Stromal cell of bone marrow (primary cell): ENCODE results near the gene IDI2.

Experiments
- DNase-seq: peaks from one replicate; pipeline ENCODE4 v3.0.0-alpha.2; 2012; ENCODE audit warnings: low read depth

Gene IDI2

GRCh38 chr10:1006573-1006972 is 19.1 kb downstream of the IDI2 start:
- no peak for DNase-seq

GRCh38 chr10:1003884-1004670 is 21.6 kb downstream of the IDI2 start:
- no peak for DNase-seq

- DNase-seq, result no peak
These were observed 23.1 kb downstream of the IDI2 start for GRCh38 chr10:1002425-1003006.

GRCh38 chr10:997266-998022 is 28.2 kb downstream of the IDI2 start:
- DNase-seq, result no peak

- DNase-seq, result no peak
These were observed 29.6 kb downstream of the IDI2 start for GRCh38 chr10:996031-996430.

GRCh38 chr10:995559-995926 is 30.1 kb downstream of the IDI2 start:
- no peak for DNase-seq

GRCh38 chr10:994836-995558 is 30.7 kb downstream of the IDI2 start:
- DNase-seq, result no peak

GRCh38 chr10:992871-993270 is 32.8 kb downstream of the IDI2 start:
- DNase-seq, result no peak

- no peak for DNase-seq
These were observed 33.2 kb downstream of the IDI2 start for GRCh38 chr10:992467-992866.

- DNase-seq, result no peak
These were observed 34.9 kb downstream of the IDI2 start for GRCh38 chr10:990808-991207.

- no peak for DNase-seq
These were observed 36.8 kb downstream of the IDI2 start for GRCh38 chr10:988667-989545.

- peak; percentile 96 for DNase-seq
These were observed 37.6 kb downstream of the IDI2 start, which contains the start of gene GTPBP4 for GRCh38 chr10:987870-988666. Gene GTPBP4, plus strand, starts transcription at chr10:988434. Its CDS starts 46 bp downstream, at chr10:988480.

GRCh38 chr10:987620-987869 is 38.1 kb downstream of the IDI2 start:
- DNase-seq, result no peak

GRCh38 chr10:986881-987619 is 38.6 kb downstream of the IDI2 start:
- DNase-seq, result no peak

GRCh38 chr10:986137-986825 is 39.4 kb downstream of the IDI2 start:
- DNase-seq, result no peak

- no peak for DNase-seq
These were observed 40.3 kb downstream of the IDI2 start for GRCh38 chr10:985361-985760.

- no peak for DNase-seq
These were observed 41.5 kb downstream of the IDI2 start for GRCh38 chr10:983971-984655.

- DNase-seq, result no peak
These were observed 42.3 kb downstream of the IDI2 start for GRCh38 chr10:983401-983800.
